Measurements from ENCODE around the gene SPNS2. TPM values are rescaled to one million over a fixed set of nuclear protein-coding genes. Genes with fewer than 3 reads are reported as not detected.

SPNS2 gene
- polyA plus RNA-seq, 1 donor from 2014 or later: 39.7 TPM

GRCh38 chr17:4554997-4555799 is 56.5 kb downstream of the SPNS2 start, which contains the start of gene MYBBP1A:
MYBBP1A (minus strand) TSS chr17:4555384; CDS start chr17:4555324, 60 bp downstream.
- Histone ChIP-seq H3K9me3 (ENCODE audit: low read length) (no peaks in the 10 kb centered on the region), H3K27ac (ENCODE audit: low read length) (peak within 1 kb of the TSS; percentile 96)

More at GRCh38 chr17:4554997-4555799, 56.5 kb downstream of the SPNS2 start, which contains the start of gene MYBBP1A:
- Histone ChIP-seq H3K9ac (ENCODE audit: low read length) (peak within 1 kb of the TSS; percentile 93), H3K4me3 (ENCODE audit: low read length) (peak within 1 kb of the TSS; percentile 94), H3K9me2 (ENCODE audit: insufficient read depth, low read length) (no peaks in the 10 kb centered on the region), H2AFZ (ENCODE audit: low read depth, low read length) (peak within 1 kb of the TSS; percentile 98), H3K27me3 (ENCODE audit: insufficient read depth, low read depth, low read length) (no peaks in the 10 kb centered on the region), H3F3A (ENCODE audit: insufficient read depth, low read length, poor library complexity, severe bottlenecking) (peaks cover 8% of the 10 kb centered on the region), H4K20me1 (ENCODE audit: insufficient read depth) (no peaks in the 10 kb centered on the region), H3K79me2 (replicated peaks; ENCODE audit: insufficient read depth, low read length) (no peaks in the 10 kb centered on the region), H3K4me2 (ENCODE audit: low read length) (peak within 1 kb of the TSS; percentile 99), H3K36me3 (ENCODE audit: insufficient read depth, low read length) (no peaks in the 10 kb centered on the region)
- TF ChIP-seq SMC3 (conservative IDR thresholded peaks at IDR 0.05; ENCODE audit: poor library complexity): peak; percentile 49
- TF ChIP-seq TAF1 (IDR thresholded peaks at IDR 0.05; ENCODE audit: low read depth): peak; percentile 95
- TF ChIP-seq REST (IDR thresholded peaks at IDR 0.05; ENCODE audit: borderline replicate concordance): peak; percentile 91
- peak; percentile 99 for TF ChIP-seq MXI1 (conservative IDR thresholded peaks at IDR 0.05; ENCODE audit: poor library complexity, severe bottlenecking)
- TF ChIP-seq EP300 (conservative IDR thresholded peaks at IDR 0.05; ENCODE audit: poor library complexity, severe bottlenecking): peak; percentile 60
- TF ChIP-seq RAD21 (conservative IDR thresholded peaks at IDR 0.05): peak; percentile 16
- TF ChIP-seq POLR2AphosphoS5 (IDR thresholded peaks at IDR 0.05): peak; percentile 95
- TF ChIP-seq CTCF (IDR thresholded peaks at IDR 0.05; ENCODE audit: poor library complexity, severe bottlenecking): peak; percentile 81
- TF ChIP-seq EZH2 (IDR thresholded peaks at IDR 0.05; ENCODE audit: borderline replicate concordance, insufficient read depth, low read length, poor library complexity, severe bottlenecking): no peak
